RWPE1 (cell line): ENCODE data around the gene TNFRSF6B.

Experiments
- CTCF ChIA-PET: fragments of 350-600 bp; sonication (Branson Sonifier 250); formaldehyde crosslinking; extraction: SDS; loops from one replicate; lab custom pipeline; 2021; lab: Yijun Ruan, JAX
- POLR2A ChIA-PET: fragments of 400-600 bp; formaldehyde crosslinking; extraction: SDS; loops from one replicate; lab custom pipeline; 2020; ENCODE audit warnings: antibody characterized with exemption; ENCODE audit not compliant: low non-redundant PET; lab: Yijun Ruan, JAX
- DNase-seq: peaks from one replicate; pipeline ENCODE4 v3.0.0; 2012; ENCODE audit warnings: low spot score
- H3K27ac ChIP-seq: fragments of 450-650 bp; 2 replicates; pipeline ENCODE4 v1.5.1; 2017
- CTCF ChIP-seq: fragments of 450-650 bp; conservative IDR thresholded peaks from 2 replicates; pipeline ENCODE4 v1.5.1; 2017; ENCODE audit warnings: low read depth, mild to moderate bottlenecking

TNFRSF6B gene

GRCh38 chr20:63699466-63700198, 3.2 kb downstream of the TNFRSF6B start:
- H3K27ac ChIP-seq, result peak overlapping the region; percentile 97
- TF ChIP-seq CTCF, result no peak
- no peak for DNase-seq
- ChIA-PET POLR2A (interaction anchor here (1.1 to 1.5 kb wide), 2 partner anchors 17 to 161 kb away, joined by 3 to 8 read pairs; no protein-coding TSS in a partner anchor), CTCF (interaction anchor here (0.5 to 1.3 kb wide), 6 partner anchors 38 to 274 kb away, joined by 3 to 7 read pairs (median 4); no protein-coding TSS in a partner anchor)

GRCh38 chr20:63700199-63701050, 4.0 kb downstream of the TNFRSF6B start:
- ChIA-PET CTCF (no interaction called here), POLR2A (interaction anchor here (1.5 kb wide), 1 partner anchor 18 kb away, joined by 8 read pairs; no protein-coding TSS in a partner anchor)
- DNase-seq, result no peak
- TF ChIP-seq CTCF, result no peak
- H3K27ac ChIP-seq, result peak overlapping the region; percentile 97

GRCh38 chr20:63701051-63701328, 4.5 kb downstream of the TNFRSF6B start:
- no peak for DNase-seq
- ChIA-PET CTCF (no interaction called here), POLR2A (no interaction called here)
- no peak for TF ChIP-seq CTCF
- H3K27ac ChIP-seq, result peak overlapping the region; percentile 97

- no peak for DNase-seq
- ChIA-PET POLR2A (no interaction called here), CTCF (no interaction called here)
- H3K27ac ChIP-seq, result peak overlapping the region; percentile 97
- no peak for TF ChIP-seq CTCF
These were observed 5.0 kb downstream of the TNFRSF6B start for GRCh38 chr20:63701329-63702035.

GRCh38 chr20:63702036-63702665, 5.7 kb downstream of the TNFRSF6B start:
- ChIA-PET POLR2A (interaction anchor here (1.0 kb wide), 1 partner anchor 39 kb away, joined by 3 read pairs; no protein-coding TSS in a partner anchor), CTCF (interaction anchor here (2.0 kb wide), 1 partner anchor 271 kb away, joined by 10 read pairs; no protein-coding TSS in a partner anchor)
- TF ChIP-seq CTCF, result no peak
- peak overlapping the region; percentile 97 for H3K27ac ChIP-seq
- DNase-seq, result no peak
